Measurements from ENCODE around the gene RYR2.

DNA sequence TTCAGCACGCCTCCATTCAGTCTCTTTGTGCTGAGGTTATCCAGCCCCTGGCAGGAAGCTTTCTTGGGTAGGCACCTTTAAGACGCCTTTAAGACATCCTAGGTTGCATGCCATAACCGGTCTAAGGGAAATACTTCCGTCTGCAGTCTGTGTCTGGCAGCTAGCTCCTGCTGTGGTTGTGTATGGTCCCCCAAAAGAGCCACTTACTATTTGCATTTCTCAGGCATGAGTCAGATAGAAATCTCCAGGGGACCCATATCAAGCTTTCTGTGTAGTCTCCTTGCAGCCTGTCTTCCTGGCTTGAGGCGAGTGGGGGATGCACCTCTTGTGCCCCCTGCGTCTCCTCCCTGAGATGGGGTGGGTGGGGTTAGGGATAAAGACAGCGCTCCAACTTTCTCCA, 10.0 kb upstream of the RYR2 start:
- no peak for TF ChIP-seq CTCF (IDR thresholded peaks at IDR 0.05)
- no peak for TF ChIP-seq POLR2A (IDR thresholded peaks at IDR 0.05)
- TF ChIP-seq POLR2AphosphoS5 (IDR thresholded peaks at IDR 0.05): no peak
